Activated T-helper 2 cell treated with anti-CD3 and anti-CD28 coated beads, Interferon-gamma antibody, Interleukin-2, Interleukin-4, amounts not matched to agents 10 μg/mL and 5 μg/mL and 100 μg/mL, durations not matched to agents 14 hours and 24 hours and 36 hours (primary cell): ENCODE measurements around the gene KLKB1. TPM values are rescaled to one million over a fixed set of nuclear protein-coding genes. Genes with fewer than 3 reads are reported as not detected.
"Not testable (repeated sequence)": the region's sequence is repeated elsewhere in the genome, so short reads cannot be mapped to it uniquely, and the experiment has no call there.

Experiments used
- DNase-seq: peaks from one replicate; pipeline ENCODE4 v3.0.0; 2021; ENCODE audit warnings: low spot score
- H3K27ac Mint-ChIP-seq: one replicate; pipeline ENCODE4 v1.8.0; 2021; ENCODE audit warnings: mixed read lengths
- H3K27me3 Mint-ChIP-seq: one replicate; pipeline ENCODE4 v1.8.0; 2021; ENCODE audit warnings: low read depth, mixed read lengths
- H3K36me3 Mint-ChIP-seq: one replicate; pipeline ENCODE4 v1.8.0; 2021; ENCODE audit warnings: low read depth, mixed read lengths
- H3K4me1 Mint-ChIP-seq: one replicate; pipeline ENCODE4 v1.8.0; 2021; ENCODE audit warnings: low read depth, mixed read lengths
- H3K4me3 Mint-ChIP-seq: one replicate; pipeline ENCODE4 v1.8.0; 2021; ENCODE audit warnings: low read depth, mild to moderate bottlenecking, moderate library complexity, mixed read lengths
- H3K9me3 Mint-ChIP-seq: one replicate; pipeline ENCODE4 v1.8.0; 2021; ENCODE audit warnings: mixed read lengths
- intact Hi-C: fragments of 100-400 bp; cut with micrococcal nuclease; formaldehyde crosslinking; loops from one replicate; pipeline ENCODE4 v1.15.1; 2023
- total RNA-seq: library from RNA; stranded (reverse); gene quantifications from 2 replicates; pipeline ENCODE4 v1.2.3, GENCODE V29; 2022

Gene KLKB1
- total RNA-seq, 1 donor from 2014 or later: not detected

GRCh38 chr4:186260504-186261448 lies 33.5 kb downstream of the KLKB1 start:
- Mint-ChIP-seq H3K4me3 (no peak overlapping the region), H3K36me3 (no peaks in the 10 kb centered on the region), H3K27me3 (no peaks in the 10 kb centered on the region), H3K4me1 (no peaks in the 10 kb centered on the region), H3K27ac (no peak overlapping the region), H3K9me3 (no peaks in the 10 kb centered on the region)
- intact Hi-C loops: no loop called here
- no peak for DNase-seq

- Mint-ChIP-seq H3K9me3 (no peaks in the 10 kb centered on the region), H3K27ac (no peak overlapping the region), H3K27me3 (peaks cover 12% of the 10 kb centered on the region), H3K4me1 (no peaks in the 10 kb centered on the region), H3K4me3 (no peak overlapping the region), H3K36me3 (no peaks in the 10 kb centered on the region)
- DNase-seq: no peak
- intact Hi-C loops: no loop called here
Measured at GRCh38 chr4:186264660-186265059, 37.4 kb downstream of the KLKB1 start.

GRCh38 chr4:186265250-186265649 lies 37.9 kb downstream of the KLKB1 start:
- H3K36me3 Mint-ChIP-seq: not testable (repeated sequence)

GRCh38 chr4:186265683-186266652 lies 38.7 kb downstream of the KLKB1 start, which contains the start of gene F11:
Gene F11 (plus strand): TSS chr4:186266189. CDS start chr4:186267137, 948 bp downstream.
- Mint-ChIP-seq H3K27ac (no peak within 1 kb of the TSS), H3K27me3 (peaks cover 12% of the 10 kb centered on the region), H3K4me3 (no peak within 1 kb of the TSS), H3K36me3 (no peaks in the 10 kb centered on the region), H3K9me3 (no peaks in the 10 kb centered on the region), H3K4me1 (no peaks in the 10 kb centered on the region)
- intact Hi-C loops: no loop called here
- no peak for DNase-seq

More at GRCh38 chr4:186265250-186265649, 37.9 kb downstream of the KLKB1 start:
- H3K4me1 Mint-ChIP-seq, H3K9me3 Mint-ChIP-seq, H3K4me3 Mint-ChIP-seq, H3K27ac Mint-ChIP-seq, DNase-seq, intact Hi-C loops: not testable (repeated sequence)
- H3K27me3 Mint-ChIP-seq: peaks cover 12% of the 10 kb centered on the region

- intact Hi-C loops: no loop called here
- peaks cover 12% of the 10 kb centered on the region for H3K27me3 Mint-ChIP-seq
- H3K4me3 Mint-ChIP-seq: no peak overlapping the region
- no peaks in the 10 kb centered on the region for H3K4me1 Mint-ChIP-seq
- H3K36me3 Mint-ChIP-seq: no peaks in the 10 kb centered on the region
- H3K27ac Mint-ChIP-seq: no peak overlapping the region
- no peak for DNase-seq
- no peaks in the 10 kb centered on the region for H3K9me3 Mint-ChIP-seq
Measured at GRCh38 chr4:186266729-186267456, 39.6 kb downstream of the KLKB1 start.

GRCh38 chr4:186271081-186271678 lies 43.9 kb downstream of the KLKB1 start:
- no peak for DNase-seq
- intact Hi-C loops: no loop called here
- H3K27ac Mint-ChIP-seq: no peak overlapping the region
- no peak overlapping the region for H3K4me3 Mint-ChIP-seq
- H3K9me3 Mint-ChIP-seq: no peaks in the 10 kb centered on the region
- no peaks in the 10 kb centered on the region for H3K4me1 Mint-ChIP-seq
- no peaks in the 10 kb centered on the region for H3K36me3 Mint-ChIP-seq
- H3K27me3 Mint-ChIP-seq: peaks cover 12% of the 10 kb centered on the region

- Mint-ChIP-seq H3K27me3 (peaks cover 4% of the 10 kb centered on the region), H3K27ac (no peak overlapping the region), H3K4me3 (no peak overlapping the region), H3K4me1 (no peaks in the 10 kb centered on the region), H3K36me3 (no peaks in the 10 kb centered on the region), H3K9me3 (no peaks in the 10 kb centered on the region)
- DNase-seq: no peak
- intact Hi-C loops: no loop called here
Measured at GRCh38 chr4:186272699-186273391, 45.5 kb downstream of the KLKB1 start.

- intact Hi-C loops: not testable (repeated sequence)
Measured at GRCh38 chr4:186273392-186273789, 46.1 kb downstream of the KLKB1 start.

GRCh38 chr4:186283311-186283710 lies 56.0 kb downstream of the KLKB1 start:
- H3K36me3 Mint-ChIP-seq: no peaks in the 10 kb centered on the region
- DNase-seq: no peak
- no peaks in the 10 kb centered on the region for H3K9me3 Mint-ChIP-seq
- no peaks in the 10 kb centered on the region for H3K4me1 Mint-ChIP-seq
- no peak overlapping the region for H3K27ac Mint-ChIP-seq
- no peaks in the 10 kb centered on the region for H3K27me3 Mint-ChIP-seq
- intact Hi-C loops: no loop called here
- no peak overlapping the region for H3K4me3 Mint-ChIP-seq

More at GRCh38 chr4:186273392-186273789, 46.1 kb downstream of the KLKB1 start:
- not testable (repeated sequence) for H3K4me1 Mint-ChIP-seq, H3K27ac Mint-ChIP-seq, H3K36me3 Mint-ChIP-seq, H3K27me3 Mint-ChIP-seq, H3K4me3 Mint-ChIP-seq, DNase-seq, H3K9me3 Mint-ChIP-seq

- Mint-ChIP-seq H3K27me3 (no peaks in the 10 kb centered on the region), H3K4me1 (no peaks in the 10 kb centered on the region), H3K36me3 (no peaks in the 10 kb centered on the region), H3K4me3 (no peak overlapping the region), H3K27ac (no peak overlapping the region), H3K9me3 (no peaks in the 10 kb centered on the region)
- intact Hi-C loops: no loop called here
- DNase-seq: no peak
Measured at GRCh38 chr4:186285147-186285546, 57.8 kb downstream of the KLKB1 start.

- no peaks in the 10 kb centered on the region for H3K27me3 Mint-ChIP-seq
- no peak overlapping the region for H3K4me3 Mint-ChIP-seq
- H3K9me3 Mint-ChIP-seq: no peaks in the 10 kb centered on the region
- no peaks in the 10 kb centered on the region for H3K36me3 Mint-ChIP-seq
- no peak for DNase-seq
- no peaks in the 10 kb centered on the region for H3K4me1 Mint-ChIP-seq
- no peak overlapping the region for H3K27ac Mint-ChIP-seq
- intact Hi-C loops: no loop called here
Measured at GRCh38 chr4:186286581-186286980, 59.3 kb downstream of the KLKB1 start.
